Hepatocyte (in vitro differentiated cells): ENCODE measurements around the gene SGMS1.

ENCODE experiments used
- CTCF ChIP-seq: fragments of 200-600 bp; sonication (generic); IDR thresholded peaks from 2 replicates; pipeline ENCODE4 v1.5.1; 2016; ENCODE audit warnings: antibody characterized with exemption, mild to moderate bottlenecking; ENCODE audit not compliant: poor library complexity
- EZH2 ChIP-seq: fragments of 200-600 bp; sonication (generic); IDR thresholded peaks from 2 replicates; pipeline ENCODE4 v1.6.1; 2016; ENCODE audit warnings: antibody characterized with exemption, mild to moderate bottlenecking, borderline replicate concordance

GRCh38 chr10:50498465-50498864 lies 125.3 kb downstream of the SGMS1 start:
- TF ChIP-seq CTCF, result no peak
- no peak for TF ChIP-seq EZH2
